OCI-LY7 (cell line): ENCODE measurements around the gene MYH3. TPM values are rescaled to one million over a fixed set of nuclear protein-coding genes. Genes with fewer than 3 reads are reported as not detected.

Experiments
- BruUV-seq: library from RNA; stranded (reverse); fragments of 400-500 nt; replicated peaks from 2 replicates; lab custom pipeline; 2021; lab: Mats Ljungman, UMichigan
- CTCF ChIA-PET: fragments of 300-600 bp; sonication (Branson Sonifier 250); formaldehyde crosslinking; loops from one replicate; lab custom pipeline; 2022; ENCODE audit warnings: antibody characterized with exemption; ENCODE audit not compliant: unreplicated experiment; lab: Charles Lee
- POLR2A ChIA-PET: fragments of 300-600 bp; sonication (Branson Sonifier 250); formaldehyde crosslinking; loops from one replicate; lab custom pipeline; 2022; ENCODE audit warnings: antibody characterized with exemption; lab: Charles Lee
- DNase-seq: peaks from one replicate; pipeline ENCODE4 v3.0.0-alpha.2; 2015; ENCODE audit warnings: low spot score
- H2AFZ ChIP-seq: fragments of 200-600 bp; sonication (generic), shearing (Covaris generic); 2 replicates; pipeline ENCODE4 v1.6.1; 2014; ENCODE audit warnings: mild to moderate bottlenecking, antibody characterized with exemption, low read length, moderate library complexity
- H3K27ac ChIP-seq: fragments of 200-600 bp; sonication (generic); 2 replicates; pipeline ENCODE4 v1.5.1; 2014; ENCODE audit warnings: mixed run types, low read depth, mild to moderate bottlenecking, moderate library complexity, low read length, inconsistent platforms; ENCODE audit not compliant: poor library complexity, severe bottlenecking
- H3K36me3 ChIP-seq: fragments of 200-600 bp; sonication (generic); 2 replicates; pipeline ENCODE4 v1.6.1; 2014; ENCODE audit warnings: mild to moderate bottlenecking, antibody characterized with exemption, low read length, moderate library complexity, mixed read lengths; ENCODE audit not compliant: insufficient read depth
- H3K4me1 ChIP-seq: fragments of 200-600 bp; sonication (generic); 2 replicates; pipeline ENCODE4 v1.5.1; 2014; ENCODE audit warnings: mild to moderate bottlenecking, low read length; ENCODE audit not compliant: insufficient read depth, poor library complexity, severe bottlenecking
- H3K4me2 ChIP-seq: fragments of 200-600 bp; sonication (generic); 2 replicates; pipeline ENCODE4 v1.6.1; 2014; ENCODE audit warnings: mild to moderate bottlenecking, low read length
- H3K4me3 ChIP-seq: fragments of 200-600 bp; sonication (generic); 2 replicates; pipeline ENCODE4 v1.5.1; 2014; ENCODE audit warnings: mild to moderate bottlenecking, low read depth, low read length; ENCODE audit not compliant: poor library complexity, severe bottlenecking
- H3K79me2 ChIP-seq: fragments of 200-600 bp; sonication (generic); 2 replicates; pipeline ENCODE4 v1.6.1; 2016; ENCODE audit warnings: low read depth, mild to moderate bottlenecking, low read length, moderate library complexity, mixed read lengths; ENCODE audit not compliant: insufficient read depth
- H3K9me2 ChIP-seq: fragments of 200-600 bp; sonication (generic); 2 replicates; pipeline ENCODE4 v1.6.1; 2016; ENCODE audit warnings: mild to moderate bottlenecking, low read length, mixed read lengths; ENCODE audit not compliant: insufficient read depth
- H3K9me3 ChIP-seq: fragments of 200-600 bp; sonication (generic); 2 replicates; pipeline ENCODE4 v1.6.1; 2014; ENCODE audit warnings: mild to moderate bottlenecking, mixed run types, low read length, mixed read lengths
- H4K20me1 ChIP-seq: fragments of 200-600 bp; sonication (generic); 2 replicates; pipeline ENCODE4 v1.6.1; 2014; ENCODE audit warnings: mild to moderate bottlenecking, antibody characterized with exemption, low read length, moderate library complexity, mixed read lengths; ENCODE audit not compliant: insufficient read depth
- EZH2phosphoT487 ChIP-seq: fragments of 200-600 bp; sonication (generic); IDR thresholded peaks from 2 replicates; pipeline ENCODE4 v1.6.1; 2018; ENCODE audit warnings: low read depth, borderline replicate concordance, mild to moderate bottlenecking, mixed run types, antibody characterized with exemption, low read length, moderate library complexity, mixed read lengths
- intact Hi-C: fragments of 100-400 bp; cut with micrococcal nuclease; formaldehyde crosslinking; loops from one replicate; pipeline ENCODE4 v1.10.0; 2022; ENCODE audit not compliant: unreplicated experiment
- total RNA-seq, 2 experiments: library from RNA; depleted of rRNA in 1 of 2; stranded (reverse); fragments of >200 nt in 1 of 2; shearing (Covaris generic) in 1 of 2; gene quantifications; 2 replicates each; pipeline ENCODE4 v1.2.3, GENCODE V29; 2014 to 2022
- TF ChIP-seq, protein P1 (sequence below): fragments of 200-600 bp; sonication (generic); conservative IDR thresholded peaks from 2 replicates; pipeline ENCODE4 v1.5.1; 2014; ENCODE audit warnings: mild to moderate bottlenecking, antibody characterized with exemption, low read length, moderate library complexity, mixed read lengths

MYH3 gene
- total RNA-seq, 2 experiments from 2014 or later = 4.2 to 5.9 TPM

DNA sequence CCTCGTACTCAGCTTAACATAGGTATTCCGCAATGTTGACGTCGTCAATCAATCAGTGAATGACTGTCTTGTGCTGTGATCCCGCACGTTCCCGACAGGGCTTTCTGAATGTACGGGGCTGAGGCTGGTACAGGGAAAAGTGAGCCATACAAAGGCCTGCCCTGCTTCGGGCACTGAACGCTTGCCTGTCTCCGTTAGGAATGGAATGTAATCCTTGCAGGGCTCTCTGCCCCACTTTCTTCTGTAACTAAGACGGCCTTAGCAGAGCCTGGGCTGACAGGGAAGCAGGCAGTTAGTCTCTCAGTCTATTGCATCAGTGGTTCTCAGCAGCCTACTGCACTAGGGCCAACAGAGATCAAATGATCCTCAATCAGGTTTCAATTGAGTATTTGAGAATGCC is 16.2 kb upstream of the MYH3 start:
- TF ChIP-seq EZH2phosphoT487 = no peak
- TF ChIP-seq, protein P1, sequence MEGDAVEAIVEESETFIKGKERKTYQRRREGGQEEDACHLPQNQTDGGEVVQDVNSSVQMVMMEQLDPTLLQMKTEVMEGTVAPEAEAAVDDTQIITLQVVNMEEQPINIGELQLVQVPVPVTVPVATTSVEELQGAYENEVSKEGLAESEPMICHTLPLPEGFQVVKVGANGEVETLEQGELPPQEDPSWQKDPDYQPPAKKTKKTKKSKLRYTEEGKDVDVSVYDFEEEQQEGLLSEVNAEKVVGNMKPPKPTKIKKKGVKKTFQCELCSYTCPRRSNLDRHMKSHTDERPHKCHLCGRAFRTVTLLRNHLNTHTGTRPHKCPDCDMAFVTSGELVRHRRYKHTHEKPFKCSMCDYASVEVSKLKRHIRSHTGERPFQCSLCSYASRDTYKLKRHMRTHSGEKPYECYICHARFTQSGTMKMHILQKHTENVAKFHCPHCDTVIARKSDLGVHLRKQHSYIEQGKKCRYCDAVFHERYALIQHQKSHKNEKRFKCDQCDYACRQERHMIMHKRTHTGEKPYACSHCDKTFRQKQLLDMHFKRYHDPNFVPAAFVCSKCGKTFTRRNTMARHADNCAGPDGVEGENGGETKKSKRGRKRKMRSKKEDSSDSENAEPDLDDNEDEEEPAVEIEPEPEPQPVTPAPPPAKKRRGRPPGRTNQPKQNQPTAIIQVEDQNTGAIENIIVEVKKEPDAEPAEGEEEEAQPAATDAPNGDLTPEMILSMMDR = no peak
- no TSS peak for BruUV-seq
- CTCF ChIA-PET = no interaction called here

DNA sequence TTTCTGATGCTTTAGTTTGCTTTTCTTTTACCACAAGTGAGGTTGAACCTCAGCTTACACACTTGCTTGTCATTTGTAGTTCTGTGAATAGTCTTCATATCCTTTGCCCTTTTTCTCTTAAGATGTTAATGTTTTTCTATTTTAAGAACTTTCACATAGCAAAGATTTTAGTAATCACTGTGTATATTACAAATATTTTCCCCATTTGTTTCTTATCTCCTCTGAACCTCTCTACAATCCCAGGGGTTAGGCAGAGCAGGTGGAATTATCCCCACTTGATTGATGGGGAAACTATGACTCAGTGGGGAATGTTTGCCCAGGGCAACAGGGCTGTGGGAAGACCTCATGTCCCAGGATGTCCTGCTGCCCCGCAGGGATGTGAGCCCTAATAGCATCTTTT is 11.7 kb upstream of the MYH3 start:
- Histone ChIP-seq H3K4me1 (no peaks in the 10 kb centered on the region), H3K79me2 (no peaks in the 10 kb centered on the region), H3K27ac (no peak overlapping the region), H2AFZ (no peak overlapping the region), H3K9me2 (no peaks in the 10 kb centered on the region), H3K4me3 (no peak overlapping the region), H3K4me2 (no peak overlapping the region), H3K9me3 (no peaks in the 10 kb centered on the region), H3K36me3 (peaks cover 4% of the 10 kb centered on the region; the same call in 1 of the 2 replicates), H4K20me1 (no peaks in the 10 kb centered on the region)
- ChIA-PET POLR2A (interaction anchor here (0.7 kb wide), 1 partner anchor 37 kb away, joined by 4 read pairs; no protein-coding TSS in a partner anchor), CTCF (no interaction called here)
- DNase-seq = no peak
- intact Hi-C loops = no loop called here
- no TSS peak for BruUV-seq
- no peak for TF ChIP-seq EZH2phosphoT487
- TF ChIP-seq, protein P1 = no peak

More for the DNA sequence above, 16.2 kb upstream of the MYH3 start:
- no peak for DNase-seq
- no peaks in the 10 kb centered on the region for H3K9me3 ChIP-seq
- H4K20me1 ChIP-seq = no peaks in the 10 kb centered on the region
- POLR2A ChIA-PET = no interaction called here
- H3K36me3 ChIP-seq = peaks cover 45% of the 10 kb centered on the region
- intact Hi-C loops = no loop called here
- no peak overlapping the region for H3K4me2 ChIP-seq
- no peaks in the 10 kb centered on the region for H3K9me2 ChIP-seq
- no peak overlapping the region for H3K27ac ChIP-seq
- H3K4me3 ChIP-seq = no peak overlapping the region
- H2AFZ ChIP-seq = no peak overlapping the region
- no peaks in the 10 kb centered on the region for H3K79me2 ChIP-seq
- H3K4me1 ChIP-seq = no peaks in the 10 kb centered on the region

DNA sequence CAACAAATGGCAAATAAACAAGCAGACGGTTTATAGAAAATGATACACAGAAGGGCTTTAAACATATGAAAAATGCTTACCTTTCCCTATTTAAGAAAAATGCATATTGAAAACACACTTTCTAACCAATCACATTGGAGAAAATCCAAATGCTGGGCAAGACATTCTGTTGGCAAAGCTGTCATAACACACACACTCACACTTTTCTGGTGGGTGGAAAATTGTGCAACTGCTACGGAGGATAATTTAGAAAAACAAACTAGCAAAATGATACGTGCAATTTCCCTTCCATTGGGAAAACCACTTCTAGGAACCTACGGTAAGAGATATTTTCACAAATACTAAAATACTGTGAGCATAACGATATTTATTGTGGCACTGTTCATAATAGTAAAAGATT is 9.8 kb upstream of the MYH3 start:
- Histone ChIP-seq H3K9me3 (no peaks in the 10 kb centered on the region), H2AFZ (no peak overlapping the region), H3K4me2 (no peak overlapping the region), H3K4me1 (no peaks in the 10 kb centered on the region), H3K79me2 (no peaks in the 10 kb centered on the region), H3K36me3 (no peaks in the 10 kb centered on the region), H3K9me2 (no peaks in the 10 kb centered on the region), H4K20me1 (no peaks in the 10 kb centered on the region), H3K4me3 (no peak overlapping the region), H3K27ac (no peak overlapping the region)
- ChIA-PET POLR2A (no interaction called here), CTCF (no interaction called here)
- DNase-seq = no peak
- BruUV-seq = no TSS peak
- TF ChIP-seq, protein P1 = no peak
- TF ChIP-seq EZH2phosphoT487 = no peak
- intact Hi-C loops = no loop called here
